Activated CD8-positive, alpha-beta memory T cell treated with anti-CD3 and anti-CD28 coated beads, Interleukin-2, amount 50 U/mL, for 24 hours (primary cell): ENCODE results near the gene GALK1.

Experiments
- DNase-seq: peaks from one replicate; pipeline ENCODE4 v3.0.0-alpha.2; 2020; ENCODE audit errors: extremely low read depth

Gene GALK1

DNA sequence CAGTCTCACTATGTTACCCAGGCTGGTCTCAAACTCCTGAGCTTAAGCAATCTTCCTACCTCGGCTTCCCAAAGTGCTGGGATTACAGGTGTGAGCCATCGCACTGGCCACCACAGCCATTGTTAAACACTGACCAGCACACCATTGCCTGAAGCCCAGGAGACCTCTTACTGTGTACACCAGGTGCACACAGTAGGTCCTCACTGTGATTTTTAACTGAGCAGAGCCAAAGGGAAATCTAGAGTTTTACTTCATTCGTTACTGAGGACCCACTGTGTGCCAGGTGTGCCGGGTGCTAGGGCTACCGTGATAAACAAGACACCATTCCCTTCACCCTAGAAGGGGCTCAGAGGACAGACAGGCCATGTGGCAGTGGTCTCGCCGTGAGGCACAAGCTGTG, 39.5 kb downstream of the GALK1 start:
- DNase-seq: no peak

DNA sequence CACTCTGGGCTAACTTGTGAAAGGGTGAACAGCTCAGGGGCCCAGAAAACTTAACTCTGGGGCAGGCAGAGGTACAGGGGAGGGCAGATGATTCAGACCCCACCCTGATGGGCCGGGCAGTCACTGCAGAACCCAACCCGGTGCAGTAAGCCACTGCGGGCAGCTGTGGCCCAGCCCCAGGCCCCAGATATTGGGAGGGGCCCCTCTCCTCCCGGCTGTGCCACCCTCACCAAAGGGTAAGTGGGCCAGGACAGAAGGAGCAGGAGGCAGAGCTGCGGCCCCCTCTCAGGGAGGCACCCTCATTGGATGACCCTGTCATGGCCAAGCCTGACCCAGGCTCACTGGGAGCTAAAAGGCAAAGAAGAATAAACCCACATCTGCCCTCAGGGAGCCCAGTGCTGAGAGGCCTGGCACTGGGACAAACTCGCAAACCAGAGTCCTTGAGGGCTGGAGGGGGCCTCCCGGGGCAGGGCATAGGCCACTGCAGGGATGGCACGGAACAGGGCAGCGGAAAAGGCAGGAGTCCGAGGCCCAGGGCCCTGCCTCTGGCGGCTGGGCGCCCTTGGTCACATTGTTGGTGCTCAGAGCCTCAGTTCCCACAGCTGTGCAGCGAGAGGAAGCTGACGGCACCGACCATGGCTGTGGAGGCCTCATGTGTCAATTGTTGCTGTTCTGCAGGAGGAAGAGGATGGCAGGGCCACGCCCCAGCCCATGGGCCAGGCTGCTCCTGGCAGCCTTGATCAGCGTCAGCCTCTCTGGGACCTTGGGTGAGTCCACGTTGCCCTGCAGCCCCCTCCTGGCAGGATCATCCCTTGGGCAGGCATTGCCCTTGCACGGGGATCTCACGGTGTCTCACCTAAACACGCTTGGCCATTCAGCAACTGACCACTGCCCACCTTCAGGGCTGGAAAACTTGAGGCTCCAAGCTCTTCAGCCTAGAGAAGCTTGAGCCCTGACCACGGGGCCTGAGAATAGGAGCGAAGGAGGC, 40.7 kb downstream of the GALK1 start:
- no peak for DNase-seq

DNA sequence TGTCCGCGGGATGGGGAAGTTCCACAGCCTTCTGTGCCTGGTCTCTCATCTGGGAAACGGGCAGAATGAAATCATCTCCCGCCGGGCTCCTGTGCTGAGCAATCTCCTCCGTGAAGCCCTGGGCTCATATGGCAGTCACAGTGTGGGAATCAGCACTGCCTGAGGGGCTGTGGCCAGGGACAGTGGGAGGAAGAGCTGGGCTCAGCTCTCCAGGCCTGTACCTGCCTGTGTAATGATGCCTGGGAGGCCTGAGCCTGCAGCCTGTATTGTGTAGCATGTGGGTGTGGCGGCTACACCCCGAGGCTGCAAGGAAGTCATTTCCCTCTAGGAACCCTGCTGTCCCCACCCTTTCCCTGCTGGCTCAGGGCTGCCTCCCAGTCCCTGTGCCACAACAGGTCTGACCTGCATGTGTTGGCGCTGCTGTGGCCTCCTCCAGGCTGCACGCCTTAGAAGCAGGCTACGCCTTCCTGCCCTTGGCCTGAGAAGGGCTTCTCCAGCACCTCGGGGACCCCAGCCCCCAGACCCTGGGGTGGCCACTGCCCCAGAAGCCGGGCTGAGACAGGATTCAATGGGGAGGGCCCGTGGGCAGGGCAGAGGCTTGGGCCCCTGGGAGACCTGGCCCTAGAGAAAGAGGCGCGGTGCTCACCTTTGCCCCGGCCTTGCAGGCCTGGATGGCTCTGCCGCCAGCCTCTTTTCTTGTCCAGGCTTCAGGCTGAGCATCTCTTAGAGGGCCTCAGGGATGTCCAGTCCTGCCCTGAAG, 41.6 kb downstream of the GALK1 start:
- DNase-seq: no peak

DNA sequence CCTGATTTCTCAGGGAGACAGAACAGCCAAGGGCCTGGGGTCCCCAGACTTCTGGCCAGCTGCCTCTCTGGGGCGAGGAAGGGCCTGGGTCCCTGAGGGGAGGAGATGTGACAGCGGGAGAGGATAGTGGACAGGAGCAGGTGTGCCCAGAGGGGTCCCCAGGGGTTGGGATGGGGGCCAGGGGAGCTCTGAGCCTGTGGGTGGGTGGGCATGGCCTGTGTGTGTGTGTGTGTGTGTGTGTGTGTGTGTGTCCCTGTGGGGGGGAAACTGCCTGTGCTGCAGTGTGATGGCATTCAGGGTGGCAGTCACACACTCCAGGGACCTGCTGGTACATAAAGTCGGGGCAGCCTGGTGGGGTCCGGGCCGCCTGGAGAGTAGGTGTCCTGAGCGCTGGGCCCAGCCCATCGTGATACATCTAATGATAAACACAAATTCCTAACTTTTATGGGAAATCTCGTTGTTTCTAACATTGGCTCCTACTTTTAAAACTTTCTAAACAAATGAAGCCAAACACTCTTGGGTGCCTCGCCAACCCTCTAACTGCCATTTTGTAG, 42.4 kb downstream of the GALK1 start:
- DNase-seq: no peak

DNA sequence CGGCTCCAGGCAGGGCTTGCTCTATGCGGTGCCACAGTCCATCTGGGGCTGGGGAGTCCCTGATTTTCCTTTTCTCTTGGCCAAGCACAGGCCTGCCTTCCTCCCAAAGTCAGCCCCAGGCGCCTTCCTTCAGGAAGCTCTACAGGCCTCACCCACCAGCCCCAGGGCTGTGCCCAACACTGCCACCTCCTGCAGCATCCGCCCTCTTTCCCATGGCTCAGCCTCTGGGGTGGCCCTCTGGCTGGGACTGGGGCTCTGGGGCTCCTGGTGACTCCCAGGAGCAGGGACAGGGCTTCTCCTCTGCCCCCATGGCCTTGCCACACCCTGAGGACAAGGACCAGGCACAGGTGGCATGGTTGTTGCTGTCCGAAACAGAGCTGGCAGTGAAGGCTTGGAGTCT, 42.9 kb downstream of the GALK1 start:
- DNase-seq: no peak

DNA sequence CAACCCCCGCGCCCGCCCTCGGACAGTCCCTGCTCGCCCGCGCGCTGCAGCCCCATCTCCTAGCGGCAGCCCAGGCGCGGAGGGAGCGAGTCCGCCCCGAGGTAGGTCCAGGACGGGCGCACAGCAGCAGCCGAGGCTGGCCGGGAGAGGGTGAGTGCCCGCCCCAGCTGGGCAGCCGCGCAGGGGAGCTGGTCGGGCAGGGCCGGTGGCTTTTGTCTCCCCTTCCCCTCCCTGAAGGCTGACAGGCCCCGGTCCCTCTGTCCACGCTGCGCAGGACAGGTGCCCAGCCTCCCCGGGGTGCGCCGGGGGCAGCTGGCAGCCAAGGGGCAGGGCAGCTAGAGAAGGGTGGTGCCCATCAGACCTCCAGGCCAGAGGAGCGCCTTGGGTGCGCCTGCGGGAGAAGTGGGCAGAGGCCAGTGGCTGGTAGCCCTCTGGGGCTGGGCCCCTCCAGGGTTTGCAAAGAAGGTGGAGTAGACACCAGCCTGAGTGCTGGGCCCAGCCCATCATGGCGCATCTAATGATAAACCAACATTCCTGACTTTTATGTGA, 43.5 kb downstream of the GALK1 start:
- DNase-seq: no peak

DNA sequence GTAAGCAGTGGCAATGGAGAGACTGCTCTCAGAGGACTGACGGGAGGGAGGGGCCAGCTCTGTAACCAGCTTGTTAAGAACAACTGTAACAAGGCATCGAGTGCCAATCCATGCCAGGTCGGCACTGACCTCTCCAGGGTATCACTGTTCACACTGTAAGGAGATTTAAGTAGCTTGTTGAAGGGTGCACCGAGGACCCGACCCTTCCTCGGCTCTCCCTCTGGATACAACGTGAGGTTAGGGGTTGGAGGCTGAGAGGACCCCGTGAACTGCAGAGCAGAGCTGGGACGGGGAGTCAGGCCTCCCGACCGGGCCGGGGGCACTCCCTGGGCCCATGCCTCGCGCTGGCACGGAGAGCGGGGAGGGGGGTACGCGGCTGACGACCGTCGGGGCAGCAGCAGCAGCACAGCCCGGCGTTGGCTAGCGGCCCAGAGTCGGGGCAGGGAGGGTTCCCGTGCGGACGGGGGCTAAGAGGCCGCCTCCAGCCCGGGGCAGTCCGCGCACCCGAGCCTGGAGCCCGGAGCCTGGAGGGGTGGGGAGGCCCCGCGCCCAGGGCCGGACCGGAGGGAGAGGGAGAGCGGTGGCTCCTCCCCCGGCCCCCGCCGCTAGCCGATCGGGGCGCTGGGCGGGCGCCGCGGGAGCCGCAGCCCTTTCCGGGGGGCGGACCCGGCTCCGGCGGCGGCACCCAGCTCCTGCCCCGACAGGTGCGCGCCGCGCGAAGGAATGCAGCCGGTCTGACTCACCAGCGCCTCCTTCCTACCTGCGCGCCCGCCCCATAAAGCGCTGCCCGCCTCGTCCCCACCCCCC, 44.1 kb downstream of the GALK1 start, which contains the start of gene ITGB4:
Gene ITGB4 (plus strand): TSS at position 804 of the 807 bp plus-strand sequence. CDS start 3,245 bp downstream, outside the sequence.
- DNase-seq: no peak

DNA sequence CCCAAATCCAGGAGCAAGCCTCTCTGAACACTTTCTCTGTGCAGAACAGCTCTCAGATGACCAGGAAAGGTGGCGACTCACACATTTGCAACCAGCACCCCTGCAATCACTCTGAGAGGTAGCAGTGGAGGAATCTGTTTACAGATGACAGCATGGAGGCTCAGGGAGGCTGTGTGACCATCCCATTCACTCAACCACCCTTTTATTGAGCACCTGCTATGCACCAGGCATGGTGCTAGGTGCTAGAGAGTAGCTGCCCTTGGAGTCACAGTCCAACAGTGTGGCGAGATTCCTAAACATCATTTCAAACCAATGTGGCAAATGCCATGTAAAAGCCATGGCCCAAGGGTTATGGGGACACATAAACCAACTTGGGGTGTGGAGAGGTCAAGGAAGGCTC, 45.3 kb downstream of the GALK1 start:
- no peak for DNase-seq

DNA sequence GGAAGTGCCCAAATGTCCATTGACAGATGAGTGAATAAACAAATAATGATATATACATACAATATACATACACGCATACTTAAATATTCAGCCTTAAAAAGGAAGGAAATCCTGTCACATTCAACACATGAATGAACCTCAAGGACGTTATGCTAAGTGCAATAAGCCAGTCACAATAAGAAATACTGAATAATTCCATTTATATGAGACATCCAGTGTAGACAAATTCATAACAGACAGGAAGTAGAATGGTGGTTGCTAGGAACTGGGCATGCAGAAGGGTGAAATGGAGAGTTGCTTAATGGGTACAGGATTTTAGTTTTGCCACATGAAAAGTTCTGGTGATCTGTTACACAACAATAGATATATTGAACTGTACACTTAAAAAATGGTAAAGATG, 52.5 kb downstream of the GALK1 start:
- DNase-seq: no peak
